Right lobe of liver (tissue), 6 donors: ENCODE results near the gene HSPB6. TPM values are rescaled to one million over a fixed set of nuclear protein-coding genes. Genes with fewer than 3 reads are reported as not detected.

Source experiments
- ATAC-seq, 4 donors: fragments of 200-7000 bp; cut with Tn5 transposase; one replicate each; pipeline ENCODE4 v1.9.1; 2020; ENCODE audit warnings: mild to moderate bottlenecking in 4 of 4, moderate library complexity in 4 of 4
- DNase-seq, 3 donors: peaks; one replicate each; pipeline ENCODE4 v3.0.0-alpha.2; 2020
- H3K27ac ChIP-seq, 3 donors: fragments of 200-600 bp; one replicate each; pipeline ENCODE4 v1.8.0; 2022
- H3K27me3 ChIP-seq, 2 donors: fragments of 200-600 bp; one replicate each; pipeline ENCODE4 v1.8.0; 2022
- H3K36me3 ChIP-seq, 4 donors: fragments of 200-600 bp; sonication (generic) in 1 of 4; one replicate each; pipeline versions ENCODE4 v1.5.1 to v1.8.0; 2017 to 2022; ENCODE audit warnings: control low read depth in 1 of 4
- H3K4me1 ChIP-seq, 4 donors: fragments of 200-600 bp; sonication (generic) in 1 of 4; one replicate each; pipeline versions ENCODE4 v1.5.1 to v1.8.0; 2017 to 2022; ENCODE audit warnings: control low read depth in 1 of 4
- H3K4me3 ChIP-seq, 3 donors: fragments of 200-600 bp; one replicate each; pipeline ENCODE4 v1.8.0; 2022
- H3K9me3 ChIP-seq, 4 donors: fragments of 200-600 bp; sonication (generic) in 1 of 4; one replicate each; pipeline versions ENCODE4 v1.5.1 to v1.8.0; 2017 to 2022; ENCODE audit warnings: control low read depth in 1 of 4
- CTCF ChIP-seq, 4 donors: fragments of 200-600 bp in 3 of 4; fragments of 450-650 bp in 1 of 4; IDR thresholded peaks; one replicate each; pipeline versions ENCODE4 v1.5.1 to v1.8.0; 2016 to 2022; ENCODE audit warnings: antibody characterized with exemption in 4 of 4, mild to moderate bottlenecking in 2 of 4
- POLR2A ChIP-seq: fragments of 450-650 bp; IDR thresholded peaks from one replicate; pipeline ENCODE4 v1.6.1; 2017; ENCODE audit warnings: antibody characterized with exemption, mild to moderate bottlenecking
- WGBS: methylation state at CpG from one replicate; pipeline ENCODE4 v1.1.6; 2018; ENCODE audit warnings: low coverage, low lambda C conversion rate; ENCODE audit not compliant: insufficient coverage; ENCODE audit errors: missing lambda C conversion rate; 5-methylcytosine and 5-hydroxymethylcytosine counted together
- intact Hi-C, 2 donors: fragments of 100-400 bp; cut with DNase I; formaldehyde crosslinking; loops; one replicate each; pipeline versions ENCODE4 v1.11.2 to v1.14.1; 2022
- total RNA-seq, 6 experiments: library from RNA; depleted of rRNA in 2 of 6; stranded (reverse); fragments of >200 nt in 2 of 6; fragmentation: NEBNext Ultra II Directional in 3 of 6; extraction: Animal tissue kit (Norgen Biotek cat#: 25700) in 3 of 6; gene quantifications; one replicate each; pipeline versions ENCODE4 v1.1.0 to v1.2.4, GENCODE V29; 2016 to 2023
- donor health status: DM: no; HTN: yes; CAD: no.
- donor health status: DM: no; HTN: no; CAD: no.
- donor health status: DM: no; HTN: no; CAD: no.
- donor health status: DM: no; HTN: yes; CAD: no.
- donor health status: DM: no; HTN: yes; CAD: no.

The HSPB6 gene
- total RNA-seq, 6 experiments from 2014 or later, result 2.6 to 6.0 (median 4.5) TPM

GRCh38 chr19:35785339-35785627 lies 28.5 kb upstream of the HSPB6 start:
- TF ChIP-seq CTCF (IDR thresholded peaks at IDR 0.05) (no peak), POLR2A (no peak)
- Histone ChIP-seq H3K4me1 (no peaks in the 10 kb centered on the region), H3K4me3 (no peak overlapping the region), H3K9me3 (no peaks in the 10 kb centered on the region), H3K27ac (no peak overlapping the region), H3K27me3 (no peaks in the 10 kb centered on the region), H3K36me3 (no peaks in the 10 kb centered on the region)
- ATAC-seq (no peak), DNase-seq (no peak)
- intact Hi-C loops, result no loop called here
- no CpG with 5 or more reads among the region's 10 CpGs for WGBS

- intact Hi-C loops, result no loop called here
- ATAC-seq, result no peak
- DNase-seq, result no peak
- no peak overlapping the region for H3K27ac ChIP-seq
- TF ChIP-seq CTCF (IDR thresholded peaks at IDR 0.05) (no peak), POLR2A (no peak)
- no peaks in the 10 kb centered on the region for H3K4me1 ChIP-seq
- H3K27me3 ChIP-seq, result no peaks in the 10 kb centered on the region
- H3K9me3 ChIP-seq, result no peaks in the 10 kb centered on the region
- 81% methylated on average over 5 of the region's 45 CpGs for WGBS
- no peak overlapping the region for H3K4me3 ChIP-seq
- no peaks in the 10 kb centered on the region for H3K36me3 ChIP-seq
These were observed 27.9 kb upstream of the HSPB6 start for GRCh38 chr19:35784503-35785338.

- Histone ChIP-seq H3K27ac (no peak overlapping the region), H3K36me3 (no peaks in the 10 kb centered on the region), H3K27me3 (no peaks in the 10 kb centered on the region), H3K9me3 (no peaks in the 10 kb centered on the region), H3K4me3 (no peak overlapping the region), H3K4me1 (no peaks in the 10 kb centered on the region)
- ATAC-seq (peak in 2 of 4 donors; percentile 27 to 79), DNase-seq (no peak)
- 87% methylated on average over 6 of the region's 28 CpGs for WGBS
- no peak for TF ChIP-seq CTCF (IDR thresholded peaks at IDR 0.05)
- no peak for TF ChIP-seq POLR2A
- intact Hi-C loops, result no loop called here
These were observed 26.9 kb upstream of the HSPB6 start for GRCh38 chr19:35783469-35784434.

GRCh38 chr19:35782589-35782988 lies 25.8 kb upstream of the HSPB6 start:
- DNase-seq (peak in 1 of 3 donors; percentile 45), ATAC-seq (no peak)
- Histone ChIP-seq H3K36me3 (no peaks in the 10 kb centered on the region), H3K27me3 (no peaks in the 10 kb centered on the region), H3K4me3 (no peak overlapping the region), H3K4me1 (no peaks in the 10 kb centered on the region), H3K9me3 (no peaks in the 10 kb centered on the region), H3K27ac (no peak overlapping the region)
- TF ChIP-seq CTCF (IDR thresholded peaks at IDR 0.05), result no peak
- TF ChIP-seq POLR2A, result no peak
- 90% methylated on average over 2 of the region's 12 CpGs for WGBS
- intact Hi-C loops, result no loop called here
